OCI-LY3 (cell line): ENCODE measurements around the gene LRRC17.
A peak's percentile ranks its signal among the peaks of the same experiment; 100 is the strongest.
"Not testable (repeated sequence)": the region's sequence is repeated elsewhere in the genome, so short reads cannot be mapped to it uniquely, and the experiment has no call there.

Experiments
- H2AFZ ChIP-seq: fragments of 200-600, 300-600 bp; shearing (Covaris generic); 2 replicates; pipeline ENCODE4 v1.6.0; 2014; ENCODE audit warnings: antibody characterized with exemption, low read depth, low read length
- H3K27ac ChIP-seq: fragments of 200-600, 300-600 bp; sonication (generic); 2 replicates; pipeline ENCODE4 v1.5.1; 2014; ENCODE audit warnings: mild to moderate bottlenecking, low read length, moderate library complexity, mixed read lengths
- H3K27me3 ChIP-seq: fragments of 200-600, 300-600 bp; sonication (generic); 2 replicates; pipeline ENCODE4 v1.6.1; 2014; ENCODE audit warnings: low read depth, low read length, mixed read lengths
- H3K36me3 ChIP-seq: fragments of 200-600, 300-600 bp; sonication (generic); replicated peaks from 2 replicates; pipeline ENCODE3; 2014; ENCODE audit warnings: low read depth, low read length, mixed read lengths
- H3K4me1 ChIP-seq: fragments of 300-600, 200-600 bp; sonication (generic); 2 replicates; pipeline ENCODE4 v1.6.1; 2014; ENCODE audit warnings: low read length, mixed read lengths
- H3K4me2 ChIP-seq: fragments of 200-600, 300-600 bp; sonication (generic); 2 replicates; pipeline ENCODE4 v1.6.1; 2014; ENCODE audit warnings: low read length, mixed read lengths
- H3K4me3 ChIP-seq: fragments of 300-600, 200-600 bp; sonication (generic); 2 replicates; pipeline ENCODE4 v1.5.1; 2014; ENCODE audit warnings: antibody characterized with exemption, mild to moderate bottlenecking, low read length, moderate library complexity
- H3K79me2 ChIP-seq: fragments of 300-600, 200-600 bp; shearing (Covaris generic); 2 replicates; pipeline ENCODE4 v1.6.1; 2014; ENCODE audit warnings: mild to moderate bottlenecking, low read length, mixed read lengths
- H3K9ac ChIP-seq: fragments of 300-600, 200-600 bp; shearing (Covaris generic); 2 replicates; pipeline ENCODE4 v1.6.0; 2014; ENCODE audit warnings: mild to moderate bottlenecking, low read length, moderate library complexity
- H3K9me3 ChIP-seq: fragments of 200-600, 300-600 bp; shearing (Covaris generic); 2 replicates; pipeline ENCODE4 v1.6.1; 2014; ENCODE audit warnings: low read length, mixed read lengths; ENCODE audit not compliant: insufficient read depth
- H4K20me1 ChIP-seq: fragments of 200-600, 300-600 bp; sonication (generic); 2 replicates; pipeline ENCODE4 v1.6.1; 2016; ENCODE audit warnings: low read length, mixed read lengths; ENCODE audit not compliant: insufficient read depth
- EZH2phosphoT487 ChIP-seq: fragments of 200-600 bp; shearing (Covaris generic); IDR thresholded peaks from 2 replicates; pipeline ENCODE4 v1.6.1; 2018; ENCODE audit warnings: antibody characterized with exemption, mixed run types, low read depth
- TF ChIP-seq, protein P1 (sequence below): fragments of 200-600, 300-600 bp; sonication (generic); IDR thresholded peaks from 2 replicates; pipeline ENCODE4 v1.5.1; 2014; ENCODE audit warnings: antibody characterized with exemption, low read length, low read depth

LRRC17 gene

DNA sequence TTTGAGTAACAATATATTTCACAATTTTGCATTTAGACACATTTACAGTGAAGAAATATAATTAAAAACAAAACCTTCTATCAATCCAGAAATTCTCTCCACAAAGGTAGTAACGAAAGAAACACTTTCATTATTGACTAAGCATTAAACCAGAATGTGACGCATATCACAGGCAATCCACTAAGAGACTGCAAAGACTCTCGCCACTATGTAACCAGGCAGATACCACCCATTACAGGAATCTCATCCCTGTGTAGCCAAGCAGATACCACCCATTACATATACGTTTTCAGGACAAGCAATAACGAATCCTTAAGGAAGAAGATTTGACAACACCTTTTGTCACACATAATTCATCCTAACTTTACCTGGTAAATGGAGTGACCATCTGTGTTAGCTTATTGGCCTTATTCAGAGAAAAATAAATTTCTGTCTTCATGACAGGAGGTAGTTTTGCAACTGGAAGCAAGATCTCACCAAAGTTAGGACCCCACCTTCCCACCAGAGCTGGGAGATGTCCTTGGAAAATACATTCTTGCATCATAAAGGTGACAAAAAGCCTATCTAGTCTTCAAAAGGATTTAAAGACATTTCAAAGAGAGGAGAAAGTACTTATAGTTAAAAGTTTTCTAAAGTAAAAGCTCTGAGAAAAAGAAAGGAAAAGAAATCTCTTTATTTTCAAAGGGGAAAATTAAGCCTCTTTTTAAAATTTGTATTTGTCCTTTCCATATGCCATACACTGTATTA is 30.8 kb downstream of the LRRC17 start:
- Histone ChIP-seq H3K79me2 (no peaks in the 10 kb centered on the region), H4K20me1 (no peaks in the 10 kb centered on the region), H3K9ac (no peak overlapping the region), H3K36me3 (no peaks in the 10 kb centered on the region), H3K27me3 (no peaks in the 10 kb centered on the region), H3K4me1 (peaks cover 16% of the 10 kb centered on the region), H2AFZ (no peak overlapping the region), H3K27ac (no peak overlapping the region), H3K4me2 (peak overlapping the region; percentile 5; the same call in 1 of the 2 replicates), H3K4me3 (no peak overlapping the region), H3K9me3 (no peaks in the 10 kb centered on the region)
- TF ChIP-seq EZH2phosphoT487: no peak
- TF ChIP-seq, protein P1, sequence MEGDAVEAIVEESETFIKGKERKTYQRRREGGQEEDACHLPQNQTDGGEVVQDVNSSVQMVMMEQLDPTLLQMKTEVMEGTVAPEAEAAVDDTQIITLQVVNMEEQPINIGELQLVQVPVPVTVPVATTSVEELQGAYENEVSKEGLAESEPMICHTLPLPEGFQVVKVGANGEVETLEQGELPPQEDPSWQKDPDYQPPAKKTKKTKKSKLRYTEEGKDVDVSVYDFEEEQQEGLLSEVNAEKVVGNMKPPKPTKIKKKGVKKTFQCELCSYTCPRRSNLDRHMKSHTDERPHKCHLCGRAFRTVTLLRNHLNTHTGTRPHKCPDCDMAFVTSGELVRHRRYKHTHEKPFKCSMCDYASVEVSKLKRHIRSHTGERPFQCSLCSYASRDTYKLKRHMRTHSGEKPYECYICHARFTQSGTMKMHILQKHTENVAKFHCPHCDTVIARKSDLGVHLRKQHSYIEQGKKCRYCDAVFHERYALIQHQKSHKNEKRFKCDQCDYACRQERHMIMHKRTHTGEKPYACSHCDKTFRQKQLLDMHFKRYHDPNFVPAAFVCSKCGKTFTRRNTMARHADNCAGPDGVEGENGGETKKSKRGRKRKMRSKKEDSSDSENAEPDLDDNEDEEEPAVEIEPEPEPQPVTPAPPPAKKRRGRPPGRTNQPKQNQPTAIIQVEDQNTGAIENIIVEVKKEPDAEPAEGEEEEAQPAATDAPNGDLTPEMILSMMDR: no peak

DNA sequence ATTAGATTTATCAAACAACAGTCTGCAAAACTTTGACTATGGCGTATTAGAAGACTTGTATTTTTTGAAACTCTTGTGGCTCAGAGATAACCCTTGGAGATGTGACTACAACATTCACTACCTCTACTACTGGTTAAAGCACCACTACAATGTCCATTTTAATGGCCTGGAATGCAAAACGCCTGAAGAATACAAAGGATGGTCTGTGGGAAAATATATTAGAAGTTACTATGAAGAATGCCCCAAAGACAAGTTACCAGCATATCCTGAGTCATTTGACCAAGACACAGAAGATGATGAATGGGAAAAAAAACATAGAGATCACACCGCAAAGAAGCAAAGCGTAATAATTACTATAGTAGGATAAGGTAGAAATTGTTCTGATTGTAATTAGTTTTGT is 31.4 kb downstream of the LRRC17 start:
- Histone ChIP-seq H3K36me3 (no peaks in the 10 kb centered on the region), H3K4me2 (no peak overlapping the region), H3K4me1 (peaks cover 16% of the 10 kb centered on the region), H3K9me3 (no peaks in the 10 kb centered on the region), H3K27me3 (no peaks in the 10 kb centered on the region), H3K9ac (no peak overlapping the region), H2AFZ (no peak overlapping the region), H4K20me1 (no peaks in the 10 kb centered on the region), H3K79me2 (no peaks in the 10 kb centered on the region), H3K4me3 (no peak overlapping the region), H3K27ac (no peak overlapping the region)
- no peak for TF ChIP-seq EZH2phosphoT487
- TF ChIP-seq, protein P1: no peak

DNA sequence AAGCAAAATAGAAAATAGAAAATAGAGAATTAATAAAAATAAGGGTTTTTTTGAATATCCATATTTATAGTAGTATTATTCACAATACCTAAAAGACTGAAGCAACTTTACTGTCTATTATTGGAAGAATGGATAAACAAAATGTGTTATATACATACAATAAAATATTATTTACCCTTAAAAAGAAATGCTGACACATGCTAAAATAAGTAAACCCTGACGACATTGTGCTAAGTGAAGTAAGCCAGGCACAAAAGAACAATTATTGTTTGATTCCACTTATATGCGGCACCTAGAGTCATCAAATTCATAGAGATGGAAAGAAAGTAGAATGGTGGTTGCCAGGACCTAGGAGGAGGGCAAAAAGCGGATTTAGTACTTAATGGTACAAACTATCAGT is 39.0 kb downstream of the LRRC17 start:
- Histone ChIP-seq H2AFZ (no peak overlapping the region), H3K4me1 (no peaks in the 10 kb centered on the region), H3K4me3 (no peak overlapping the region), H4K20me1 (no peaks in the 10 kb centered on the region), H3K9ac (no peak overlapping the region), H3K27me3 (no peaks in the 10 kb centered on the region), H3K36me3 (no peaks in the 10 kb centered on the region), H3K9me3 (no peaks in the 10 kb centered on the region), H3K79me2 (no peaks in the 10 kb centered on the region), H3K27ac (no peak overlapping the region), H3K4me2 (no peak overlapping the region)
- TF ChIP-seq EZH2phosphoT487: no peak
- TF ChIP-seq, protein P1: no peak

DNA sequence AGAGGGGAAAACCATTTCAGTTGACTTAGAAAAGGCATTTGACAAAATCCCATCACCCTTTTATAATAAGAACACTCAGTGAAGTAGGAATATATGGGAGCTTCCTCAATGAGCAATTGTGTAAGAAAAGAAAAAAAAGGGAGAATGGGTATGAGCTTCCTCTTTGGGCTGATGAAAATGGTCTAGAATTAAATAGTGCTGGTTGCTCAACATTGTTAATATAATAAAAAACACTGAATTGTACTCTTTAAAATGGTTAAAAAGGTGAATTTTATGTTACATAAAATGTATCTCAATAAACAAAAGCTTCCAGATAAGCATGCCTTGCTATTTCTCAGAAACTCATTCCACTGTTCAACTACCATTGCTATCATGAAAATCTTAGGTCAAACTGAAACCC is 40.6 kb downstream of the LRRC17 start:
- Histone ChIP-seq H3K4me2 (no peak overlapping the region), H3K36me3 (no peaks in the 10 kb centered on the region), H3K27me3 (no peaks in the 10 kb centered on the region), H4K20me1 (no peaks in the 10 kb centered on the region), H3K9me3 (no peaks in the 10 kb centered on the region), H3K27ac (no peak overlapping the region), H3K4me1 (no peaks in the 10 kb centered on the region), H3K9ac (no peak overlapping the region), H2AFZ (no peak overlapping the region), H3K4me3 (no peak overlapping the region), H3K79me2 (no peaks in the 10 kb centered on the region)
- TF ChIP-seq, protein P1: no peak
- no peak for TF ChIP-seq EZH2phosphoT487

DNA sequence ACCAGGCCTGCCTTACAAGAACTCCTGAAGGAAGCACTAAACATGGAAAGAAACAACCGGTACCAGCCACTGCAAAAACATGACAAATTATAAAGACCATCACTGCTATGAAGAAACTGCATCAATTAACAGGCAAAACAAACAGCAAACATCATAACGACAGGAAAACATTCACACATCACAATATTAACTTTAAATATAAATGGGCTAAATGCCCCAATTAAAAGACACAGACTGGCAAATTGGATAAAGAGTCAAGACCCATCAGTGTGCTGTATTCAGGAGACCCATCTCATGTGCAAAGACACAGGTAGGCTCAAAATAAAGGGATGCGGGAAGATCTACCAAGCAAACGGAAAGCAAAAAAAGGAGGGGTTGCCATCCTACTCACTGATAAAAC is 41.6 kb downstream of the LRRC17 start:
- H4K20me1 ChIP-seq, H3K36me3 ChIP-seq, H3K4me2 ChIP-seq, H3K4me3 ChIP-seq, H3K27me3 ChIP-seq, H3K79me2 ChIP-seq, H3K9me3 ChIP-seq, H2AFZ ChIP-seq, H3K4me1 ChIP-seq, H3K27ac ChIP-seq, H3K9ac ChIP-seq: not testable (repeated sequence)

DNA sequence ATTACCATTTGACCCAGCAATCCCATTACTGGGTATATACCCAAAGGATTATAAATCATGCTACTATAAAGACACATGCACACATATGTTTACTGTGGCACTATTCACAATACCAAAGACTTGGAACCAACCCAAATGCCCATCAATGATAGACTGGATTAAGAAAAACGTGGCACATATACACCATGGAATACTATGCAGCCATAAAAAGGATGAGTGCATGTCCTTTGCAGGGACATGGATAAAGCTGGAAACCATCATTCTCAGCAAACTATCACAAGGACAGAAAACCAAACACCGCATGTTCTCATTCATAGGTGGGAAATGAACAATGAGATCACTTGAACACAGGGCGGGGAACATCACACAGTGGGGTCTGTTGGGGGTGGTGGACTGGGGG is 45.2 kb downstream of the LRRC17 start:
- not testable (repeated sequence) for H2AFZ ChIP-seq, H3K36me3 ChIP-seq, H3K4me1 ChIP-seq, H3K4me2 ChIP-seq, H3K27me3 ChIP-seq, H3K79me2 ChIP-seq, H3K9ac ChIP-seq, H3K4me3 ChIP-seq, H3K9me3 ChIP-seq, H4K20me1 ChIP-seq, H3K27ac ChIP-seq
